Adipose tissue (tissue), 3 donors: ENCODE data around the gene NDUFB7. TPM values are rescaled to one million over a fixed set of nuclear protein-coding genes. Genes with fewer than 3 reads are reported as not detected.

Experiments used
- polyA plus RNA-seq, 3 donors: library from polyadenylated mRNA; stranded (reverse); fragments of 200-250 nt; gene quantifications; one replicate each; pipeline ENCODE4 v1.2.3, GENCODE V29; 2013
- donor health status: healthy with polysubstance abuse.
- donor health status: Bipolar disorder and iron deficiency.
- donor health status: healthy.

Gene NDUFB7
- polyA plus RNA-seq, 3 donors, result 321 to 644 (median 417) TPM

Other genes with a start within 250 kb of the NDUFB7 start
- 10 to 100 TPM; 17.3 to 42.1 (median 38.6) TPM for gene ADGRE5, start 190.6 kb downstream of the NDUFB7 start, polyA plus RNA-seq
- gene DDX39A, start 152.7 kb downstream of the NDUFB7 start, polyA plus RNA-seq, result 10 to 100 TPM; 27.3 to 76.8 (median 65.3) TPM
- 10 to 100 TPM; 35.8 to 99.0 (median 66.4) TPM for gene PKN1, start 138.8 kb downstream of the NDUFB7 start, polyA plus RNA-seq
- 1 to 10 TPM in 1 of 3 donors, under 1 TPM in 1, not detected in 1; 0.18 to 1.9 TPM for gene PTGER1, start 96.7 kb downstream of the NDUFB7 start, polyA plus RNA-seq
- 10 to 100 TPM; 34.6 to 80.5 (median 53.6) TPM for gene GIPC1, start 75.9 kb downstream of the NDUFB7 start, polyA plus RNA-seq
- gene DNAJB1, start 53.7 kb downstream of the NDUFB7 start, polyA plus RNA-seq, result 100 to 1,000 TPM in 2 of 3 donors, 10 to 100 TPM in 1; 31.4 to 285 (median 166) TPM
- gene TECR, start 42.5 kb downstream of the NDUFB7 start, polyA plus RNA-seq, result 100 to 1,000 TPM in 2 of 3 donors, 10 to 100 TPM in 1; 82.2 to 242 (median 129) TPM
- gene CLEC17A, start 11.0 kb upstream of the NDUFB7 start, polyA plus RNA-seq, result under 1 TPM in 2 of 3 donors, not detected in 1; 0.15 TPM
- under 1 TPM in 1 of 3 donors, not detected in 2; 0.55 TPM for gene ADGRE3, start 102.8 kb upstream of the NDUFB7 start, polyA plus RNA-seq
- gene ZNF333, start 118.0 kb upstream of the NDUFB7 start, polyA plus RNA-seq, result 10 to 100 TPM in 2 of 3 donors, 1 to 10 TPM in 1; 6.4 to 12.7 (median 11.8) TPM
- 1 to 10 TPM in 2 of 3 donors, under 1 TPM in 1; 0.51 to 6.9 (median 2.0) TPM for gene ADGRE2, start 206.5 kb upstream of the NDUFB7 start, polyA plus RNA-seq